ENCODE results near the gene ZBTB44.
"Not testable (repeated sequence)": the region's sequence is repeated elsewhere in the genome, so short reads cannot be mapped to it uniquely, and the experiment has no call there.

Gene ZBTB44

GRCh38 chr11:130312046-130312445 is 2.7 kb downstream of the ZBTB44 start:
- no peak for DNase-seq

DNA sequence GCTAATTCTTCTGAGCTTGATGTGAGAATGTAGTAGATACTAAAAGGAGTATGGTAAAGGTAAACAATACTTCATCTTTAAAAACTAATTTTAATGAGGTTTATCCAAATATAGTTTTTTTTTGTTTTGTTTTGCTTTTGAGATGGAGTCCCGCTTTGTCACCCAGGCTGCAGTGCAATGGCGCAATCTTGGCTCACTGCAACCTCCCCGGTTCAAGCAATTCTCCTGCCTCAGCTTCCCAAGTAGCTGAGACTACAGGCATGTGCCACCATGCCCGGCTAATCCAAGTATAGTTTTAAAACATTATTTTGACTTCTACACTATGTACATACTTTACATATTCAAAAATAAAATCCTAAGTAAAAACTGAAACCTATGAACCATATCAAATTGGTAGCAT is 4.1 kb downstream of the ZBTB44 start:
- no peak for DNase-seq

GRCh38 chr11:130308886-130309285 is 5.8 kb downstream of the ZBTB44 start:
- DNase-seq: no peak

GRCh38 chr11:130308059-130308458 is 6.7 kb downstream of the ZBTB44 start:
- no peak for DNase-seq

- DNase-seq: no peak
Observed at GRCh38 chr11:130304651-130305050, 10.1 kb downstream of the ZBTB44 start.

GRCh38 chr11:130301002-130301401 is 13.7 kb downstream of the ZBTB44 start:
- no peak for DNase-seq

DNA sequence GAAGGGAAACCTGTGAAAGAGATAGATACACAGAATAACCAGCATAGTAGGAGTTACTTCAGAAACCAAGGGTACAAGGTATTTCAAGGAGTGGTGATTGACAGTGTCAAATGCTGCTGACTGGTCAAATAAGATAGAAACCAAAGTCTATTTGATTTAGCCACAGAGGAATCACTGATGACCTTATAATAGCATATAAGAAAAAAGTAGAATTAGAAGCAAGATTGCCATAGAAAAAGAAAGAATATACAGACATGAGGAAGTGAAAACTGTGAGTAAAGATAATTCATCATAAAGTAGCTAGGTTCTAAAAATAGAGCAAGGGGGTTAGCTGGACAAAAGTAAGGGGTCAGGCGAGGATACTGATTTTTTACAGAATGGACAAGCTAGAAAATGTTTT is 14.2 kb downstream of the ZBTB44 start:
- no peak for DNase-seq

- DNase-seq: no peak
Observed at GRCh38 chr11:130299978-130300377, 14.7 kb downstream of the ZBTB44 start.

- no peak for DNase-seq
Observed at GRCh38 chr11:130295657-130296056, 19.1 kb downstream of the ZBTB44 start.

- DNase-seq: no peak
Observed at GRCh38 chr11:130282111-130282510, 32.6 kb downstream of the ZBTB44 start.

DNA sequence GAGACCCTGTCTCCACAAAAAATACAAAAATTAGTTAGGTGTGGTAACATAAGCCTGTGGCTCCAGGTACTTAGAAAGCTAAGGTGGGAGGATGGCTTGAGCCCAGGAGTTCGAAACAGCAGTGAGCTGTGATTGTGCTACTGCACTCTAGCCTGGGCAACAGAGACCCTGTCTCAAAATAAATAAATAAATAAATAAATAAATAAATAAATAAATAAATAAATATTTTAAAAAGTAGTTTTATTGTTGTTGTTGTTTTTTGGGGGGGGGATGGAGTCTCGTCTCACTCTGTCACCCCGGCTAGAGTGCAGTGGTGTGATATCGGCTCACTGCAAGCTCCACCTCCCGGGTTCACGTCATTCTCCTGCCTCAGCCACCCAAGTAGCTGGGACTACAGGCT is 33.4 kb downstream of the ZBTB44 start:
- not testable (repeated sequence) for DNase-seq

GRCh38 chr11:130279989-130280388 is 34.7 kb downstream of the ZBTB44 start:
- DNase-seq: no peak

DNA sequence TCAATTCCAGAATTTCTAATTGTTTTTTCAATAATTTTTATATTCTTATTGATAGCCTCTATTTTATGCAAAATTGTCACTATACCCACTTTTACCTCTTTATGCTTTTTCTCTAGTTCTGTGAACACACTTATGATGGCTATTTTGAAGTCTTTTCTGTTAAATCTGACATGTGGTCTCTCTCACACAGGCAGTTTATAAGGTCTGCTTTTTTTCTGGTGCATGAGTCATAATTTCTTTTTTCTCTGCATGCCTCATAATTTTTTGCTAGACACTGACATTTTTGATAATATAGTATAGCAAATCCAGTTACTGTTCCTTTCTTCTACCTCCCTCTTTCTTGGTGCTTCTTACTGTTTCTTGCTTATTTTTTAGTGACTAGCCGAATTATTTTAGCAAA is 36.0 kb downstream of the ZBTB44 start:
- DNase-seq: no peak

- DNase-seq: no peak
Observed at GRCh38 chr11:130278151-130278550, 36.6 kb downstream of the ZBTB44 start.

DNA sequence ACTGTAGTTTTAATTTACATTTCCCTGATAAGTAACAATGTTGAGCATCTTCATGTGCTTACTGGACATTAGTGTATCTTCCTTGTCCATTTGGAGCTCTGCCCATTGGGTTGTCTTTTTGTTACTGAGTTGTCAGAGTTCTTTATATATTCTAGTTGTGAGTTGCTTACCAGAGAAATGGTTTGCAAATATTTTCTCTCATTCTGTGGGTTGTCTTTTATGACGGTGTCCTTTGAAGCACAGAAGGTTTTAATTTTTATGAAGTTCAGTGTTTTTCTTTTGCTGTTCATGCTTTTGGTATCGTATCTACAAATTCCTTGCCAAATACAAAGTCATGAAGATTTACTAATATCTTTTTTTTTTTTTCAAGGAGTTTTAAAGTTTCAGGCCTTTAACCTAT is 42.4 kb downstream of the ZBTB44 start:
- DNase-seq: no peak

GRCh38 chr11:130269326-130269943 is 45.3 kb downstream of the ZBTB44 start:
- no peak for DNase-seq

GRCh38 chr11:130263351-130263750 is 51.4 kb downstream of the ZBTB44 start:
- DNase-seq: no peak

- DNase-seq: no peak
Observed at GRCh38 chr11:130262424-130262823, 52.3 kb downstream of the ZBTB44 start.

- DNase-seq: no peak
Observed at GRCh38 chr11:130261571-130261970, 53.1 kb downstream of the ZBTB44 start.

GRCh38 chr11:130260742-130261141 is 54.0 kb downstream of the ZBTB44 start:
- DNase-seq: no peak

- DNase-seq: no peak
Observed at GRCh38 chr11:130260080-130260627, 54.6 kb downstream of the ZBTB44 start.

DNA sequence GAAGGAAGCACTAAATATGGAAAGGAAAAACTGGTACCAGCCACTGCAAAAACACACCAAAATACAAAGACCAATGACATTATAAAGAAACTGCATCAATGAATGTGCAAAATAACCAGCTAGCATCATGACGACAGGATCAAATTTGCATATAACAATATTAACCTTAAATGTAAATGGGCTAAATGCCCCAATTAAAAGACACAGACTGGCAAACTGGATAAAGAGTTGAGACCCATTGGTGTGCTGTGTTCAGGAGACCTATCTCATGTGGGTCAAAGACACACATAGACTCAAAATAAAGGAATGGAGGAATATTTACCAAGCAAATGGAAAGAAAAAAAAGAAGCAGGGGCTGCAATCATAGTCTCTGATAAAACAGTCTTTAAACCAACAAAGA is 63.0 kb downstream of the ZBTB44 start:
- DNase-seq: not testable (repeated sequence)

- not testable (repeated sequence) for DNase-seq
Observed at GRCh38 chr11:130249929-130250328, 64.8 kb downstream of the ZBTB44 start.

- no peak for DNase-seq
Observed at GRCh38 chr11:130249371-130249770, 65.3 kb downstream of the ZBTB44 start.

DNA sequence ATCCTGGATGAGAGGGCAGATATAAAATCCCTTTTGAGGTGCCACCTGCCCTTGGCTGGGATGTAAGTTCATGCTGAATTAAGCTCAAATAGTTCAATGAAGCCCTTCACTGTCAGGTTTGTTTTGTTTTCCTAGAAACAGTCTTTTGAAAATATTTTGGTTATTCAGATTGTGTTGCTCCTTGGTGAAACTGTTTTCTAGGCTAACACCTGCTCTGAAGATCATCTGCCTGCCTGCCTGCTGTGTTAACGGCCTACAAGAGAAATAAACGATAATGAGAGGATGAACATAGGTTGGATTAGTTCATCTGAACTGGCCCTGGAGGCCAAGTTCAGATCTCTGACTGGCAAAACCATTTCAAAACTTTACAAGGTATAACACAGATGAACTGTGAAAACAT is 67.4 kb downstream of the ZBTB44 start:
- no peak for DNase-seq
